Measurements from ENCODE around the gene COL25A1. TPM values are rescaled to one million over a fixed set of nuclear protein-coding genes. Genes with fewer than 3 reads are reported as not detected.

Gene COL25A1
- total RNA-seq, 1 experiment from 2014 or later: 4.2 TPM

DNA sequence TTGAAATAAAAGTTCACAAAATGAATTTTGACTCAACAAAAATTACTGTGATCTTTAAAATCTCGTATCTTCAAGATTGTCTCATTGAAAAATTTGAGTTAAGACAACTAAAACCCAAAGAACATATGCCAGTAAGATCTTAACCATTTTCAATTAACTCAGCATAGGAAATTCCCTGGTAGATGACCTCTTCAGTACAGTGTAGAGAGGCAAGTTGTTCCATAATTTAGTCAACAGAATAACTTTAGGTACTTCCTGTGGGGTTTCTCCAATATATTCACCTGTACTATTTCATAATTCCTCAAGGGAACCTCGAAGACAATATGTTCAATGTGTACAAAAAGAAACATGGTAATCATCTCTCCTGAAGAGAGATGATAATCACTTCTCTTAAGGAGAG, 145.3 kb downstream of the COL25A1 start:
- H2BK20ac ChIP-seq (ENCODE audit: low read depth, low read length, poor library complexity, severe bottlenecking): no peak overlapping the region
- no peaks in the 10 kb centered on the region for H3K79me2 ChIP-seq (ENCODE audit: insufficient read depth, low read length)
- no peak overlapping the region for H2AK5ac ChIP-seq (ENCODE audit: insufficient read length, low read length)
- no peaks in the 10 kb centered on the region for H3K27me3 Mint-ChIP-seq (ENCODE audit: low read depth)
- no peak overlapping the region for H3K18ac ChIP-seq (ENCODE audit: insufficient read length, low read depth, low read length)
- H3K4me2 ChIP-seq (ENCODE audit: insufficient read depth, insufficient read length, low read length): no peak overlapping the region
- H3K4me1 ChIP-seq (ENCODE audit: insufficient read depth, low read length): no peaks in the 10 kb centered on the region
- no peaks in the 10 kb centered on the region for H3K4me1 Mint-ChIP-seq
- no peaks in the 10 kb centered on the region for H3K9me3 Mint-ChIP-seq
- no peak overlapping the region for H3K14ac ChIP-seq (ENCODE audit: insufficient read depth, low read length)
- no peak overlapping the region for H4K91ac ChIP-seq (ENCODE audit: insufficient read length, low read depth, low read length)
- H3K27ac Mint-ChIP-seq: no peak overlapping the region
- no peak overlapping the region for H3K4me3 Mint-ChIP-seq
- no peak overlapping the region for H2AFZ ChIP-seq (ENCODE audit: low read length)
- H2BK5ac ChIP-seq (ENCODE audit: insufficient read length, low read length): no peak overlapping the region
- H3T11ph ChIP-seq (ENCODE audit: low read length): no peak overlapping the region
- no peak overlapping the region for H2BK15ac ChIP-seq (ENCODE audit: low read depth, low read length)
- no peak overlapping the region for H2BK120ac ChIP-seq (ENCODE audit: low read depth, low read length, poor library complexity, severe bottlenecking)
- H4K8ac ChIP-seq (replicated peaks; ENCODE audit: insufficient read length, low read depth, low read length): no peak overlapping the region
- H3K27ac ChIP-seq (ENCODE audit: insufficient read length, low read depth, low read length): no peak overlapping the region
- no CpG with 5 or more reads among the region's 2 CpGs for WGBS (ENCODE audit: extremely low coverage, insufficient read length, low lambda C conversion rate)
- no peak overlapping the region for H3K4ac ChIP-seq (ENCODE audit: low read depth, low read length)
- no peaks in the 10 kb centered on the region for H4K20me1 ChIP-seq (ENCODE audit: control insufficient read depth, insufficient read depth, insufficient read length)
- no peaks in the 10 kb centered on the region for H3K36me3 Mint-ChIP-seq (ENCODE audit: insufficient read depth in 1 of 3, low read depth in 3 of 3)
- DNase-seq: no peak
- H4K5ac ChIP-seq (ENCODE audit: insufficient read length, low read depth, low read length): no peak overlapping the region
- no peaks in the 10 kb centered on the region for H3K79me1 ChIP-seq (ENCODE audit: insufficient read depth, low read depth, low read length, poor library complexity, severe bottlenecking)
- no peak overlapping the region for H3K56ac ChIP-seq (ENCODE audit: insufficient read length, low read depth, low read length)
- no peaks in the 10 kb centered on the region for H3K27me3 ChIP-seq (ENCODE audit: insufficient read depth, low read length)
- no peaks in the 10 kb centered on the region for H3K23me2 ChIP-seq (ENCODE audit: insufficient read length, low read depth, low read length, poor library complexity, severe bottlenecking)
- no peak overlapping the region for H3K23ac ChIP-seq (ENCODE audit: insufficient read length, low read depth, low read length)
- no peak overlapping the region for H3K9ac ChIP-seq (ENCODE audit: extremely low read depth, insufficient read length, low read length)
- no peak overlapping the region for H2BK12ac ChIP-seq (ENCODE audit: insufficient read length, low read depth, low read length)
- TF ChIP-seq, protein P1, sequence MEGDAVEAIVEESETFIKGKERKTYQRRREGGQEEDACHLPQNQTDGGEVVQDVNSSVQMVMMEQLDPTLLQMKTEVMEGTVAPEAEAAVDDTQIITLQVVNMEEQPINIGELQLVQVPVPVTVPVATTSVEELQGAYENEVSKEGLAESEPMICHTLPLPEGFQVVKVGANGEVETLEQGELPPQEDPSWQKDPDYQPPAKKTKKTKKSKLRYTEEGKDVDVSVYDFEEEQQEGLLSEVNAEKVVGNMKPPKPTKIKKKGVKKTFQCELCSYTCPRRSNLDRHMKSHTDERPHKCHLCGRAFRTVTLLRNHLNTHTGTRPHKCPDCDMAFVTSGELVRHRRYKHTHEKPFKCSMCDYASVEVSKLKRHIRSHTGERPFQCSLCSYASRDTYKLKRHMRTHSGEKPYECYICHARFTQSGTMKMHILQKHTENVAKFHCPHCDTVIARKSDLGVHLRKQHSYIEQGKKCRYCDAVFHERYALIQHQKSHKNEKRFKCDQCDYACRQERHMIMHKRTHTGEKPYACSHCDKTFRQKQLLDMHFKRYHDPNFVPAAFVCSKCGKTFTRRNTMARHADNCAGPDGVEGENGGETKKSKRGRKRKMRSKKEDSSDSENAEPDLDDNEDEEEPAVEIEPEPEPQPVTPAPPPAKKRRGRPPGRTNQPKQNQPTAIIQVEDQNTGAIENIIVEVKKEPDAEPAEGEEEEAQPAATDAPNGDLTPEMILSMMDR (conservative IDR thresholded peaks at IDR 0.05): no peak
- no peaks in the 10 kb centered on the region for H3K9me3 ChIP-seq (ENCODE audit: control insufficient read depth, low read depth, low read length)
